Testis (tissue), 3 donors: Measurements from ENCODE around the gene LRG1. TPM values are rescaled to one million over a fixed set of nuclear protein-coding genes. Genes with fewer than 3 reads are reported as not detected.
A peak's percentile ranks its signal among the peaks of the same experiment; 100 is the strongest.

Source experiments
- DNase-seq: peaks from one replicate; pipeline ENCODE4 v3.0.0-alpha.2; 2019
- H3K27ac ChIP-seq, 2 donors: fragments of 200-600 bp; sonication (generic); one replicate each; pipeline ENCODE4 v1.5.1; 2019
- H3K27me3 ChIP-seq: fragments of 200-600 bp; sonication (generic); one replicate; pipeline ENCODE4 v1.5.1; 2019
- H3K36me3 ChIP-seq: fragments of 200-600 bp; sonication (generic); one replicate; pipeline ENCODE4 v1.5.1; 2017; ENCODE audit warnings: low read depth; ENCODE audit errors: missing control alignments
- H3K4me1 ChIP-seq: fragments of 200-600 bp; sonication (generic); one replicate; pipeline ENCODE4 v1.5.1; 2019
- H3K4me3 ChIP-seq, 2 donors: fragments of 200-600 bp; sonication (generic); one replicate each; pipeline ENCODE4 v1.5.1; 2017 to 2019
- H3K9me3 ChIP-seq: fragments of 200-600 bp; sonication (generic); one replicate; pipeline ENCODE4 v1.5.1; 2017
- POLR2A ChIP-seq: fragments of 450-650 bp; IDR thresholded peaks from one replicate; pipeline ENCODE4 v1.6.1; 2017; ENCODE audit warnings: antibody characterized with exemption, mild to moderate bottlenecking, moderate library complexity
- WGBS, 2 donors: methylation state at CpG; one replicate each; pipeline ENCODE4 v1.1.5; 2018; 5-methylcytosine and 5-hydroxymethylcytosine counted together
- intact Hi-C: fragments of 100-400 bp; cut with DNase I; formaldehyde crosslinking; loops from one replicate; pipeline ENCODE4 v1.15.1; 2023; ENCODE audit warnings: low total_unique reads
- polyA plus RNA-seq: library from polyadenylated mRNA; stranded (reverse); fragments of 350-450 nt; fragmentation: Illumina TruSeq; extraction: RNeasy Lipid Tissue Mini Kit (QIAGEN cat#74804); gene quantifications from one replicate; pipeline ENCODE4 v1.2.3, GENCODE V29; 2014; ENCODE audit warnings: low read depth, low replicate concordance; ENCODE audit not compliant: insufficient read depth
- total RNA-seq, 2 donors: library from RNA; depleted of rRNA; stranded (reverse); fragments of >200 nt; gene quantifications; one replicate each; pipeline ENCODE4 v1.2.3, GENCODE V29; 2016
- TF ChIP-seq, protein P1 (sequence below), 3 experiments: fragments of 450-650 bp in 2 of 3; fragments of 200-600 bp in 1 of 3; sonication (generic) in 1 of 3; IDR thresholded peaks; one replicate each; pipeline ENCODE4 v1.5.1; 2016 to 2019; ENCODE audit warnings: antibody characterized with exemption in 3 of 3, mild to moderate bottlenecking in 2 of 3, moderate library complexity in 1 of 3

The LRG1 gene
- total and polyA plus RNA-seq, 3 donors from 2014 or later = 0.24 to 0.58 (median 0.25) TPM

DNA sequence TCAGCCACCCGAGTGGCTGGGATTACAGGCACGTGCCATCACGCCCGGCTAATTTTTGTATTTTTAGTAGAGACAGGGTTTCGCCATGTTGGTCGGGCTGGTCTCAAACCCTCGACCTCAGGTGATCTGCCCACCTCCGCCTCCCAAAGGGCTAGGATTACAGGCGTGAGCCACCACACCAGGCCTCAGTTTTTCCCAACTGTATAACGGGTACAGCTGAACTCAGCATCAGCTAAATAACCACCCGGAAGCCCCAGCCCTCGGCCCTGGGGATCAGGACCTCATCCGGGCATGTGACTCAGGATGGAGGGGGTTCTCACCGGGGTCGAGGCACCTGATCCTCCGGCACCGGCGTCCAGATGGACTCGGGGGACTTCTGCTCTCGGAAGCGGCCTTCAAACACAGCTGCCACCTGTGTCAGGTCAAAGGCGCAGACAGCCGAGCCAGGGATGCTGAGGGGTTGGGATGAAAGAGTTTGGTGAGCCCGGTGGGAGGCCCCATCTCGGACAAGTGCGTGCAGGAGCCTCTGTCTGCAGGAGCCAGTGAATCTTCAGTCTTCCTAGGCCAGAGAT lies 10.7 kb upstream of the LRG1 start:
- intact Hi-C loops = no loop called here
- no peaks in the 10 kb centered on the region for H3K9me3 ChIP-seq
- no peak for TF ChIP-seq POLR2A
- TF ChIP-seq, protein P1, sequence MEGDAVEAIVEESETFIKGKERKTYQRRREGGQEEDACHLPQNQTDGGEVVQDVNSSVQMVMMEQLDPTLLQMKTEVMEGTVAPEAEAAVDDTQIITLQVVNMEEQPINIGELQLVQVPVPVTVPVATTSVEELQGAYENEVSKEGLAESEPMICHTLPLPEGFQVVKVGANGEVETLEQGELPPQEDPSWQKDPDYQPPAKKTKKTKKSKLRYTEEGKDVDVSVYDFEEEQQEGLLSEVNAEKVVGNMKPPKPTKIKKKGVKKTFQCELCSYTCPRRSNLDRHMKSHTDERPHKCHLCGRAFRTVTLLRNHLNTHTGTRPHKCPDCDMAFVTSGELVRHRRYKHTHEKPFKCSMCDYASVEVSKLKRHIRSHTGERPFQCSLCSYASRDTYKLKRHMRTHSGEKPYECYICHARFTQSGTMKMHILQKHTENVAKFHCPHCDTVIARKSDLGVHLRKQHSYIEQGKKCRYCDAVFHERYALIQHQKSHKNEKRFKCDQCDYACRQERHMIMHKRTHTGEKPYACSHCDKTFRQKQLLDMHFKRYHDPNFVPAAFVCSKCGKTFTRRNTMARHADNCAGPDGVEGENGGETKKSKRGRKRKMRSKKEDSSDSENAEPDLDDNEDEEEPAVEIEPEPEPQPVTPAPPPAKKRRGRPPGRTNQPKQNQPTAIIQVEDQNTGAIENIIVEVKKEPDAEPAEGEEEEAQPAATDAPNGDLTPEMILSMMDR (IDR thresholded peaks at IDR 0.05) = no peak
- no peaks in the 10 kb centered on the region for H3K36me3 ChIP-seq
- H3K4me3 ChIP-seq = no peak overlapping the region
- no peak for DNase-seq
- no peaks in the 10 kb centered on the region for H3K27me3 ChIP-seq
- no peaks in the 10 kb centered on the region for H3K4me1 ChIP-seq
- WGBS, 2 donors = 85% methylated on average over 21 to 26 of the region's 26 CpGs
- no peak overlapping the region for H3K27ac ChIP-seq

GRCh38 chr19:4550018-4550417 lies 10.2 kb upstream of the LRG1 start:
- no peak for DNase-seq
- Histone ChIP-seq H3K27me3 (no peaks in the 10 kb centered on the region), H3K36me3 (no peaks in the 10 kb centered on the region), H3K4me1 (no peaks in the 10 kb centered on the region), H3K4me3 (no peak overlapping the region), H3K27ac (no peak overlapping the region), H3K9me3 (no peaks in the 10 kb centered on the region)
- WGBS, 2 donors = 94 to 95% methylated on average over 18 of the region's 18 CpGs
- TF ChIP-seq, protein P1 (IDR thresholded peaks at IDR 0.05) = no peak
- no peak for TF ChIP-seq POLR2A
- intact Hi-C loops = no loop called here

GRCh38 chr19:4548238-4548584 lies 8.4 kb upstream of the LRG1 start:
- Histone ChIP-seq H3K27me3 (no peaks in the 10 kb centered on the region), H3K4me3 (no peak overlapping the region), H3K27ac (no peak overlapping the region), H3K4me1 (no peaks in the 10 kb centered on the region), H3K36me3 (no peaks in the 10 kb centered on the region), H3K9me3 (no peaks in the 10 kb centered on the region)
- TF ChIP-seq, protein P1 (IDR thresholded peaks at IDR 0.05) = no peak
- TF ChIP-seq POLR2A = no peak
- intact Hi-C loops = no loop called here
- DNase-seq = no peak
- whole genome bisulfite sequencing, 2 donors = 79 to 83% methylated on average over 1 to 14 of the region's 14 CpGs

DNA sequence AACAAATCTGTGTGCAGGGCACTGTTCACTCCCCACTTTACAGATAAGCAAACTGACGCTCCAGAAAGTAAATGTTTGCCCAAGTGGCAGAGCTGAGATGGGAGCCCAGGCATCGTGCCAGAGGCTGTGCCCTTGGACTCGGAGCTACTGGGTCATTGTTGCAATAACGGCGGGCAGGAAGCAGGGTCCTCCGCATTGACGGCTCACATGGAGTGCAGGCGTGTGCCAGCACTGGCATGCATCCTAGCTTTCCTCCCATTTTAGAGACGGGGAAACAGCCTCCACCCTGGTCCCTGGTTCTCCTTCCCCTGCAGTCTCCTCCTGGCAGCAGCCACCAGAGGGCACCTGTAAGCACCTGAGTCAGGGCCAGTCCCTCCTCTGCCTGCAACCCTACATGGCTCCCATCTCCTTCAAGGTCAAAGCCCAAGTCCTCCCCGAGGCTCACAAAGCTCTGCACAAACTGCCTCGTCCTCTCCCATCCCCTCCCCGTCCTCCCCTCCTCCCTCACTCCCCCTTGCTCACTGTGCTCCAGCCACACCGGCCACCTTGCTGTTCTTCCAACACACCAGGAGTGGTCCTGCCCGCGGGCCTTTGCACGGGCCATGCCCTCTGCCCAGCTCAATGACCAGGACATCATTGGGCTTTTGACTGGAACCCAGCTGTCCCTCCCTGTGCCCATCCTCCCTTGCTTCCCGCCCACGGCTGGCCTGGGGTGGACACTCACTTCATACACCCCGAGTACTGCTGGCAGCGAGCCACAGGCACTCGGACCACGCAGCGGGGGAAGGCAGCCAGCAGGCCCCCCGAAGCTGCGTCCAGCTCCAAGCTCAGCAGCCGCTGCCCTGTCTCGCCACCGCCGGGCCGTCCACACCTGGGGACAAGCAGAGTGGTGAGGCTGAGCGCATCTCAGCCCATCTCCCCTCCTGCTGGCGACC lies 7.7 kb upstream of the LRG1 start:
- no peaks in the 10 kb centered on the region for H3K4me1 ChIP-seq
- DNase-seq = peak; percentile 43
- H3K36me3 ChIP-seq = no peaks in the 10 kb centered on the region
- intact Hi-C loops = no loop called here
- TF ChIP-seq, protein P1 (IDR thresholded peaks at IDR 0.05) = no peak
- no peak for TF ChIP-seq POLR2A
- no peaks in the 10 kb centered on the region for H3K9me3 ChIP-seq
- 58 to 59% methylated on average over 20 to 31 of the region's 32 CpGs for WGBS, 2 donors
- no peak overlapping the region for H3K27ac ChIP-seq
- H3K27me3 ChIP-seq = no peaks in the 10 kb centered on the region
- H3K4me3 ChIP-seq = no peak overlapping the region
